ENCODE results near the gene KRT76.

Gene KRT76

DNA sequence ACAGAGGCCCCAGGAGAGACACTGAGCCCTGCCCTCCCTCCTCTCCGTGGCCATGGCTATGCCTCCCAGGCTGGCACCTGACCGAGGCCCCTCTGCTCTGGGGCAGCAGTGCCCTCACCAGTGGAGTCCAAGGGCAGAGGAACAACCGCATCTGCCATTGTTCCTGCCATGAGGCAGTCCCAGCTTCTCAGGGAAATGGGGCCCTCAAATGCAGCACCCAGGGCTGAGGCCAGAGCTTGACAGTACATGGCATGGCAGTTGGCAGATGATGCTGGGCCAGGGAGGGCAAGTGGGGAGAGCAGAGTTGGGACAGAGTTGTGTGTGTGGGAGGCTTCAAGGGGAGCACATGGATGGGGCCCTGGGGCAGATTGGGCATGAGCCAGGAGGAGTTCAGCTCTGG lies 52.8 kb downstream of the KRT76 start:
- no peak for DNase-seq

GRCh38 chr12:52722680-52723079 lies 54.5 kb downstream of the KRT76 start:
- DNase-seq, result no peak

DNA sequence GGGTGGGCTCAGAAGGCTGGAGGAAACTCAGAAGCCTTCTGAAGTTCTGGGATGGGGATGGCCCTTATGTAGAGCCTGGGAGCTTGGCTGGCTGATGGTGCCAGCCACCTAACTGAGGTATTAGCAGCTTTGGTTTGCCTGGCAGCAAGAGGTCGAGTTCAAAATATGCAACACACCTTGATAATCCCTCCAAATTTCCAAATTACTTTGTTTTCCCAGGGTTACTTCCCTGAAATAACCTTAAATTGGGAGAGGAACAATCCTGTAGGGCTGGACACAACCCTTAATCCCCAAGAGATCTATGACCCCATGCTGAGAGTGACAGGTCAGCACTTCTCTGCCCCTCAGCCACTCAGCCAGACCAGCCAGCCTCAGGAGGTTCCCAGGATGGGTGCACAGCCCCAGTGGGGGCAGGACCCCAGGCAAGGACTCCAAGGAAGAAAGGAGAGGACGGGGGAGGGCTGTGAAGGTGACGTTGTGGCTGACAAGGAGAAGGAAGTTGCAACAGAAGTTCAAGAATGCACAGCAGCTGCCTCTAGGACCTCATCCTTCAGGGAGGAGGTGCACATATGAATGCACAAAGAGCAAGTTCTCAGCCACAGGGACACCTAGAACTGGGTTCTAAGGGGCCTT lies 55.2 kb downstream of the KRT76 start:
- no peak for DNase-seq

DNA sequence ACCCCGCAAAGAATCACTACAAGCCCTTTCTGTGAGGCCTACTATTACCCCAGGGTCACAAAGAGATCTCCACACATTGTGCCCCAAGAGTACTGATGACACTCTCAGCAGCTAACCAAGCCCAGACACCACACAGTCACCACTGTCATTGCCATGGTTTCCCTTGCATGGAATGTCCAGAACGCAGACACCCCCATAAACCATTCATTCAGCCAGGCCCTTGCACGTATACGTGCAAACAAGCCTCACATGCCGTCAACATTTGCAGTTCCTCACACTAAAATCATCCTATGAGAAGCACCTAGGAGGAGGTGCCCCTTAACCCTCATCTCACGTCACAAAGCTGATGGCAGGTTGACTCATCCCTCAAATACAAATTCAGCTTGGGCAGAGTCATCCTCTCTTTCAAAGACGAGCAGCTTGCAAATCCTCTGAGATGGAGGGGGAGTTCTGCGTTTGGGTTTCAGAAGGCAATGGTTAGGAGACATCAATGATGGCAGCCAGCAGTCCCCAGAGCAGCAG lies 56.7 kb downstream of the KRT76 start:
- no peak for DNase-seq
